IMR-90 (cell line): Measurements from ENCODE around the gene FEM1A. TPM values are rescaled to one million over a fixed set of nuclear protein-coding genes. Genes with fewer than 3 reads are reported as not detected.
"Not testable (repeated sequence)": the region's sequence is repeated elsewhere in the genome, so short reads cannot be mapped to it uniquely, and the experiment has no call there.

Experiments
- ATAC-seq: fragments of 200-7000 bp; cut with Tn5 transposase; 2 replicates; pipeline ENCODE4 v1.9.1; 2020; ENCODE audit warnings: low read depth, mild to moderate bottlenecking, moderate library complexity
- BruUV-seq: library from RNA; stranded (reverse); fragments of 400-500 nt; replicated peaks from 2 replicates; lab custom pipeline; 2021; lab: Mats Ljungman, UMichigan
- CTCF ChIA-PET: fragments of 300-600 bp; formaldehyde crosslinking; extraction: SDS; loops from one replicate; lab custom pipeline; 2021; ENCODE audit warnings: antibody characterized with exemption; lab: Yijun Ruan, JAX
- POLR2A ChIA-PET: fragments of 300-600 bp; sonication (Branson Sonifier 250); formaldehyde crosslinking; loops from one replicate; lab custom pipeline; 2022; ENCODE audit warnings: antibody characterized with exemption; ENCODE audit not compliant: unreplicated experiment; lab: Charles Lee
- DNase-seq: peaks from one replicate; pipeline ENCODE4 v3.0.0; 2013
- H2AFZ ChIP-seq: replicated peaks from 2 replicates; pipeline ENCODE3; 2013; ENCODE audit warnings: low read length, mild to moderate bottlenecking; ENCODE audit not compliant: poor library complexity
- H2AK5ac ChIP-seq: 2 replicates; pipeline ENCODE4 v1.6.1; 2013; ENCODE audit warnings: low read depth, low read length, inconsistent platforms
- H2AK9ac ChIP-seq: replicated peaks from 2 replicates; pipeline ENCODE3; 2013; ENCODE audit warnings: mild to moderate bottlenecking, low read depth, low read length, moderate library complexity; ENCODE audit not compliant: poor library complexity
- H2BK120ac ChIP-seq: 2 replicates; pipeline ENCODE4 v1.6.1; 2013; ENCODE audit warnings: low read depth, low read length, inconsistent platforms
- H2BK15ac ChIP-seq: 3 replicates; pipeline ENCODE4 v1.6.1; 2013; ENCODE audit warnings: low read depth, low read length, inconsistent platforms
- H2BK20ac ChIP-seq: 2 replicates; pipeline ENCODE4 v1.6.1; 2013; ENCODE audit warnings: low read depth, mild to moderate bottlenecking, inconsistent platforms, low read length, moderate library complexity
- H2BK5ac ChIP-seq: 2 replicates; pipeline ENCODE4 v1.6.1; 2013; ENCODE audit warnings: mild to moderate bottlenecking, low read depth, low read length, inconsistent platforms; ENCODE audit not compliant: poor library complexity, severe bottlenecking
- H3K14ac ChIP-seq: replicated peaks from 2 replicates; pipeline ENCODE4 v1.6.1; 2013; ENCODE audit warnings: low read depth, low read length, inconsistent platforms
- H3K18ac ChIP-seq: 2 replicates; pipeline ENCODE4 v1.6.1; 2013; ENCODE audit warnings: low read depth, low read length, control low read depth
- H3K23ac ChIP-seq: 2 replicates; pipeline ENCODE4 v1.6.1; 2013; ENCODE audit warnings: low read depth, low read length, inconsistent platforms
- H3K27ac ChIP-seq: 2 replicates; pipeline ENCODE4 v1.5.1; 2013; ENCODE audit warnings: mild to moderate bottlenecking, control low read depth, low read length; ENCODE audit not compliant: insufficient read depth
- H3K27me3 ChIP-seq: 2 replicates; pipeline ENCODE4 v1.6.1; 2013; ENCODE audit warnings: low read length; ENCODE audit not compliant: control insufficient read depth, insufficient read depth
- H3K36me3 ChIP-seq: 2 replicates; pipeline ENCODE4 v1.6.1; 2013; ENCODE audit warnings: low read length, mixed read lengths; ENCODE audit not compliant: control insufficient read depth, insufficient read depth
- H3K4ac ChIP-seq: 2 replicates; pipeline ENCODE4 v1.6.1; 2013; ENCODE audit warnings: low read depth, low read length, inconsistent platforms
- H3K4me1 ChIP-seq: 2 replicates; pipeline ENCODE4 v1.6.1; 2013; ENCODE audit warnings: low read length, mixed read lengths; ENCODE audit not compliant: control insufficient read depth, insufficient read depth
- H3K4me2 ChIP-seq: 2 replicates; pipeline ENCODE4 v1.6.1; 2013; ENCODE audit warnings: low read depth, mild to moderate bottlenecking, control low read depth, low read length, moderate library complexity
- H3K4me3 ChIP-seq: 2 replicates; pipeline ENCODE4 v1.5.1; 2013; ENCODE audit warnings: low read depth, mild to moderate bottlenecking, control low read depth, low read length, moderate library complexity; ENCODE audit not compliant: insufficient read depth
- H3K56ac ChIP-seq: 2 replicates; pipeline ENCODE4 v1.6.1; 2013; ENCODE audit warnings: low read length, inconsistent platforms; ENCODE audit not compliant: insufficient read depth; ENCODE audit errors: extremely low read depth
- H3K79me1 ChIP-seq, 2 experiments: 2 replicates each; pipeline ENCODE4 v1.6.1; 2013; ENCODE audit warnings: low read length in 2 of 2, inconsistent platforms in 1 of 2, low read depth in 1 of 2
- H3K9ac ChIP-seq: 2 replicates; pipeline ENCODE4 v1.6.1; 2013; ENCODE audit warnings: low read depth, low read length, control low read depth
- H3K9me1 ChIP-seq: 2 replicates; pipeline ENCODE4 v1.6.1; 2013; ENCODE audit warnings: low read length, inconsistent platforms; ENCODE audit not compliant: insufficient read depth
- H3K9me3 ChIP-seq: 2 replicates; pipeline ENCODE4 v1.6.1; 2013; ENCODE audit warnings: low read length; ENCODE audit not compliant: control insufficient read depth, insufficient read depth
- H4K20me1 ChIP-seq: 2 replicates; pipeline ENCODE4 v1.6.1; 2013; ENCODE audit warnings: low read length, inconsistent platforms; ENCODE audit not compliant: insufficient read depth
- H4K5ac ChIP-seq: 2 replicates; pipeline ENCODE4 v1.6.1; 2013; ENCODE audit warnings: mild to moderate bottlenecking, low read depth, low read length, control low read depth
- H4K8ac ChIP-seq, 2 experiments: 2 replicates each; pipeline ENCODE4 v1.6.1; 2013; ENCODE audit warnings: low read depth in 2 of 2, low read length in 2 of 2, control low read depth in 1 of 2, inconsistent platforms in 1 of 2
- H4K91ac ChIP-seq: 2 replicates; pipeline ENCODE4 v1.6.1; 2013; ENCODE audit warnings: low read depth, low read length, inconsistent platforms; ENCODE audit not compliant: insufficient read depth
- CEBPB ChIP-seq: IDR thresholded peaks from 2 replicates; pipeline ENCODE4 v1.6.1; 2012; ENCODE audit warnings: low read depth, low read length, improper control_type of control experiment
- POLR2A ChIP-seq: IDR thresholded peaks from 2 replicates; pipeline ENCODE4 v1.6.1; 2012; ENCODE audit warnings: mild to moderate bottlenecking, low read depth, low read length
- RAD21 ChIP-seq: IDR thresholded peaks from 2 replicates; pipeline ENCODE4 v1.6.1; 2012; ENCODE audit warnings: low read length, improper control_type of control experiment
- SMC3 ChIP-seq: fragments of 150-350 bp; IDR thresholded peaks from 2 replicates; pipeline ENCODE4 v1.6.1; 2016; ENCODE audit warnings: low read depth, mild to moderate bottlenecking, antibody characterized with exemption, low read length, moderate library complexity
- WGBS, 2 experiments: methylation state at CpG; one replicate each; pipeline versions ENCODE4 v1.1.5 to v1.1.7; 2013; ENCODE audit warnings: missing lambda C conversion rate in 2 of 2; ENCODE audit not compliant: insufficient read length in 1 of 2; ENCODE audit errors: extremely low coverage in 2 of 2; 5-methylcytosine and 5-hydroxymethylcytosine counted together
- dilution Hi-C: fragments of 300-500 bp; cut with HindIII; formaldehyde crosslinking; loops from one replicate; pipeline ENCODE4 v1.14.3; 2018; ENCODE audit warnings: low sequenced_read_pairs; ENCODE audit not compliant: unreplicated experiment
- in situ Hi-C: fragments of 300-500 bp; cut with MboI; formaldehyde crosslinking; loops from 3 replicates; pipeline ENCODE4 v1.14.3; 2019; ENCODE audit warnings: low sequenced_read_pairs, inconsistent platforms, mixed read lengths
- intact Hi-C: fragments of 100-400 bp; cut with micrococcal nuclease; formaldehyde crosslinking; loops from 2 replicates; pipeline ENCODE4 v1.10.0; 2022
- polyA plus RNA-seq, 3 experiments: library from polyadenylated mRNA; depleted of rRNA; stranded (reverse); fragments of >200 nt; gene quantifications; 2 replicates each; pipeline ENCODE4 v1.2.3, GENCODE V29; 2012; ENCODE audit warnings: low replicate concordance in 1 of 3
- total RNA-seq: library from RNA; depleted of rRNA; stranded (reverse); fragments of >200 nt; gene quantifications from 2 replicates; pipeline ENCODE4 v1.2.3, GENCODE V29; 2012

The FEM1A gene
- total and polyA plus RNA-seq, 2 of the 4 experiments (the other 2 are of a cell fraction), result 5.3 to 8.8 TPM

GRCh38 chr19:4817467-4818277 is 26.1 kb downstream of the FEM1A start (continued):
- TF ChIP-seq SMC3 (no peak), POLR2A (no peak)

GRCh38 chr19:4821265-4821664 is 29.7 kb downstream of the FEM1A start:
- DNase-seq (no peak), ATAC-seq (no peak)
- Histone ChIP-seq H3K18ac (no peak overlapping the region), H3K9ac (no peak overlapping the region), H3K56ac (no peak overlapping the region), H3K9me1 (no peaks in the 10 kb centered on the region), H4K5ac (no peak overlapping the region), H2AK9ac (no peak overlapping the region), H2BK120ac (no peak overlapping the region), H4K20me1 (peaks cover 20% of the 10 kb centered on the region), H2BK20ac (no peak overlapping the region), H3K4me2 (no peak overlapping the region), H3K9me3 (no peaks in the 10 kb centered on the region), H3K4ac (no peak overlapping the region), H2BK15ac (no peak overlapping the region), H4K91ac (no peak overlapping the region), H3K4me1 (no peaks in the 10 kb centered on the region), H3K23ac (no peak overlapping the region), H3K79me1 (peaks cover 15 to 47% of the 10 kb centered on the region in 2 experiments), H3K27ac (no peak overlapping the region), H3K4me3 (no peak overlapping the region), H2BK5ac (no peak overlapping the region), H4K8ac (no peak overlapping the region), H3K36me3 (peaks cover 27% of the 10 kb centered on the region), H3K14ac (no peak overlapping the region), H3K27me3 (no peaks in the 10 kb centered on the region), H2AK5ac (no peak overlapping the region), H2AFZ (no peak overlapping the region)
- POLR2A ChIA-PET, result no interaction called here
- WGBS, 2 experiments, result 83% methylated on average over 1 of the region's 4 CpGs; no CpG with 5 or more reads in 1 of the 2 experiments
- no peak for TF ChIP-seq RAD21
- TF ChIP-seq CEBPB, result no peak
- CTCF ChIA-PET, result no interaction called here
- no TSS peak for BruUV-seq
- in situ Hi-C loops, result no loop called here
- dilution Hi-C loops, result no loop called here
- intact Hi-C loops, result no loop called here

- POLR2A ChIA-PET, result not testable (repeated sequence)
- WGBS, 2 experiments, result 95% methylated on average over 4 of the region's 7 CpGs; no CpG with 5 or more reads in 1 of the 2 experiments
Observed at GRCh38 chr19:4822354-4822753, 30.8 kb downstream of the FEM1A start.

More at GRCh38 chr19:4822354-4822753, 30.8 kb downstream of the FEM1A start:
- H2BK5ac ChIP-seq, H3K27me3 ChIP-seq, DNase-seq, H3K4me2 ChIP-seq, intact Hi-C loops, H2AFZ ChIP-seq, H3K56ac ChIP-seq, H3K27ac ChIP-seq, H3K23ac ChIP-seq, H2BK120ac ChIP-seq, H4K91ac ChIP-seq, ATAC-seq, H3K4ac ChIP-seq, H2BK20ac ChIP-seq, H3K14ac ChIP-seq, dilution Hi-C loops, H3K4me3 ChIP-seq, H3K18ac ChIP-seq, H4K5ac ChIP-seq, H2AK9ac ChIP-seq, H4K8ac ChIP-seq, H3K9ac ChIP-seq, H3K9me1 ChIP-seq, CTCF ChIA-PET, in situ Hi-C loops, H3K9me3 ChIP-seq, BruUV-seq, H2BK15ac ChIP-seq, H2AK5ac ChIP-seq, H3K4me1 ChIP-seq: not testable (repeated sequence)
- Histone ChIP-seq H3K79me1 (peaks cover 15 to 47% of the 10 kb centered on the region in 2 experiments), H4K20me1 (peaks cover 20% of the 10 kb centered on the region), H3K36me3 (peaks cover 19% of the 10 kb centered on the region)
